NCI-H1105 (cell line): ENCODE data around the gene FIGLA.
"Not testable (repeated sequence)": the region's sequence is repeated elsewhere in the genome, so short reads cannot be mapped to it uniquely, and the experiment has no call there.

Experiments
- DNase-seq: peaks from one replicate; lab custom pipeline; 2025; lab: John Stamatoyannopoulos, UW

Gene FIGLA

GRCh38 chr2:70746094-70746974, 44.1 kb downstream of the FIGLA start:
- no peak for DNase-seq

GRCh38 chr2:70745276-70745825, 45.1 kb downstream of the FIGLA start:
- no peak for DNase-seq

- DNase-seq, result no peak
These were observed 46.0 kb downstream of the FIGLA start for GRCh38 chr2:70744397-70744796.

DNA sequence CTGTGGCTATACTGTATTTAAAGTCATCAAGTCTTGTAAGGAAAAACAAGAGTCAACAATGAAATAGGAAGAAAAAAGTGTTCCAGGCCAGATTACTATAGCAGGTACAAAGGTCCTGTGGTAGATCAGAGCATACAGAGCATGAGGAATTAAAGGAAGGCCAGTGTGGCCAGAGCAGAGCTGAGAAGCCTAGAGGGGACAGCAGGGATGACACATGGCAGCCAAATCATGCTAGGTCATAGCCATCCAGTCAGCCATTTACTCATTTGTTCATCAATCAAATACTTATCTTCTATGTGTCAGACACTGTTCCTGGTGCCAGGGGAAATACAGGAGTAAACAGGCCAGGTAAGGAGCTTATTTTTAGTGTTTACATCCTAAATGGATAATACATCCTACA, 46.8 kb downstream of the FIGLA start:
- DNase-seq, result no peak

GRCh38 chr2:70743068-70743467, 47.4 kb downstream of the FIGLA start:
- DNase-seq, result no peak

GRCh38 chr2:70739492-70739891, 51.0 kb downstream of the FIGLA start:
- not testable (repeated sequence) for DNase-seq

- no peak for DNase-seq
These were observed 52.3 kb downstream of the FIGLA start for GRCh38 chr2:70738159-70738558.

DNA sequence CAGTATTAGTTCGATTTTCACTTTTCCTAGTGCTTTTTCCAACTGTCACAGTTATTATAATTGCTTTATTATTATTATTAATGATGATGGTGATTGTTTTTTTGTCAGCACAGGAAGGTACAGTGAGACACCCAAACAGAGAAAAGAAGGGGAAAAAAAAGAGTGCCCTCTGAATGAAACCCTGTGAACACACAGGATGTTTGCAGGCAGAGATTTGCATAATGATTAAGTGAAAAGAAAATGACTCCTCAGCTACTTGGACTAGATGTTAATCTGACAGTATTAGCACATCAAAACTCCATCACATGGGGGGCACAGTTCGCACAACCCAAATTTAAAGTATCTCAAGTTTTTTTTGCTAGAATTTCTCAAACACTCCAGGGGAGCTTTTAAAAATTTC, 55.4 kb downstream of the FIGLA start:
- DNase-seq, result no peak

DNA sequence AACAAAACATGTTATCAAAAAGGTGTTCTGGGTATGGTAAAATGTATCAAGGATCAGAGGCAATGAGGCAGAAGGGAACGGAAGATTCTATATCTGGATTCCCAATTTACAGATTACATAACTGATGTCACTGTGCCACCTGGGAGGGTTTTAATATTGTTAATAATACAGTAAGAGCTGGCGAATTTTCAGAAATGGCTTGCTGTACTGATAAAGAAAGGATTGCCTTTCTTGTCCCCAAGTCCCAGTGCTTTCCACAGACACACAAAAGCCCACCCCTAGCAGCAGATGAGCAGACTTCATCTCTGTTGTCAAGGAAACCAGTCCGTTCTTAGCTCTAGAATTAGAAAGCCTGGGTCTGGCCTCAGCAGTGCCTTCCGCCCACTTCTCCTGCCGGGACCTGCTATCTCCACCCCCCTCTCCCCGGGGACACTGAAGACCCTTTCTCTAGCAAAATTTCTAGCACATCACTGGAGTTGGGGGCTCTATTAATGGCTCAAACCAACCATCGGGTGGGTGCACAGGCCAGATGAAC, 56.7 kb downstream of the FIGLA start:
- DNase-seq, result no peak

- no peak for DNase-seq
These were observed 57.4 kb downstream of the FIGLA start for GRCh38 chr2:70732766-70733645.

GRCh38 chr2:70730730-70731129, 59.7 kb downstream of the FIGLA start:
- no peak for DNase-seq

DNA sequence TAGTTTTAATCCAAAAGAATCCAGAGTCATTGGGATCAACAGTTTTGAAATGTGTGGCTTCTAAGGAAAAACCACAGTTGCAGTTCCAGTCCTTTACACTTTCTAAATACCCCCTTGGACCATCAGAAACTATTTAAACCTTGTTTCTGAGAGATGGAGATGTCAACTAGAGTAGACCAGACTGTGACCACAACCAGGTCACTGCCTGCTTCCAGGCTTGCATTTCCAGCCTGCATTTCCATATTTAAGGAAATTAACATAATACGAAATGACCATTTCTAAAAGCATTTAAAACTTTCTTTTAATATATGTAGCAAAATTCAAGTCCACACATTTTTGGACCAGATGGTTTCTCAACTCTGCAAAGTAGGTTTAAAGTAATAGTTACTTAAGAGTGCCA, 60.8 kb downstream of the FIGLA start:
- no peak for DNase-seq

GRCh38 chr2:70728128-70728527, 62.3 kb downstream of the FIGLA start:
- DNase-seq, result no peak
